Gastroesophageal sphincter (tissue), 3 donors: Measurements from ENCODE around the gene PIK3R2.

Experiments used
- POLR2A ChIP-seq, 2 donors: fragments of 450-650 bp; IDR thresholded peaks; one replicate each; pipeline ENCODE4 v1.6.1; 2017; ENCODE audit warnings: antibody characterized with exemption in 2 of 2, mild to moderate bottlenecking in 2 of 2, moderate library complexity in 1 of 2
- TF ChIP-seq, protein P1 (sequence below), 4 experiments: fragments of 200-600 bp in 2 of 4; fragments of 450-650 bp in 2 of 4; sonication (generic) in 1 of 4; IDR thresholded peaks; one replicate each; pipeline ENCODE4 v1.5.1; 2017 to 2019; ENCODE audit warnings: antibody characterized with exemption in 4 of 4, mild to moderate bottlenecking in 2 of 4, moderate library complexity in 2 of 4

DNA sequence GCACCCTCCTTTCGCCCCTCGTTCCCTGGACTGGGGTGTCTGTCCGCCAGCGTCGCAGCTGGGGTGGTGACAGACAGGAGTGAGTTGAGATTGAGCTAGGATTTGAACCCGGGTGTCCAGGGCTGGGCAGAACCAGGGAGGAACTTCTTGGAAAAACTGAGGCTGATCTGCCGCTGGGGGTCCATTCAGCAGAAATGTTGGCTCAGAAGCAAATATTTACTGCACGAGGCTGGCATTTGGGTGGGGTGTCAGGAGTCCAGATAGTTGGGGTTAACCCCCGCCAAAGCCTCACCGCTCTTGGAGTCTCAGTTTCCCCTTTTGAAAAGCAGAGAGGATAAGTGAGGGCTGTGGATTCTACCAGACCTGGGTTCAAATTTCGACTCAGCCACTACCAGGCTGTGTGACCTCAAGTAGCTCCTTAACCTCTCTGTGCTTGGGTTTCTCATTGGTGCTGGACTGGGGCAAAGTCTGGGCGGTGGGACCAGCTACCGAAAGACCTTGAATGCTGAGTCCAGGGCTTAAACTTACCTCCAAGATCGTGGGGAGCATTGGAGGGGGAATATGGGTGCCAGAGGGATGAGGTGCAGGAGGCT, 34.4 kb upstream of the PIK3R2 start:
- TF ChIP-seq, protein P1, sequence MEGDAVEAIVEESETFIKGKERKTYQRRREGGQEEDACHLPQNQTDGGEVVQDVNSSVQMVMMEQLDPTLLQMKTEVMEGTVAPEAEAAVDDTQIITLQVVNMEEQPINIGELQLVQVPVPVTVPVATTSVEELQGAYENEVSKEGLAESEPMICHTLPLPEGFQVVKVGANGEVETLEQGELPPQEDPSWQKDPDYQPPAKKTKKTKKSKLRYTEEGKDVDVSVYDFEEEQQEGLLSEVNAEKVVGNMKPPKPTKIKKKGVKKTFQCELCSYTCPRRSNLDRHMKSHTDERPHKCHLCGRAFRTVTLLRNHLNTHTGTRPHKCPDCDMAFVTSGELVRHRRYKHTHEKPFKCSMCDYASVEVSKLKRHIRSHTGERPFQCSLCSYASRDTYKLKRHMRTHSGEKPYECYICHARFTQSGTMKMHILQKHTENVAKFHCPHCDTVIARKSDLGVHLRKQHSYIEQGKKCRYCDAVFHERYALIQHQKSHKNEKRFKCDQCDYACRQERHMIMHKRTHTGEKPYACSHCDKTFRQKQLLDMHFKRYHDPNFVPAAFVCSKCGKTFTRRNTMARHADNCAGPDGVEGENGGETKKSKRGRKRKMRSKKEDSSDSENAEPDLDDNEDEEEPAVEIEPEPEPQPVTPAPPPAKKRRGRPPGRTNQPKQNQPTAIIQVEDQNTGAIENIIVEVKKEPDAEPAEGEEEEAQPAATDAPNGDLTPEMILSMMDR (IDR thresholded peaks at IDR 0.05) = no peak
- TF ChIP-seq POLR2A (IDR thresholded peaks at IDR 0.05) = no peak
